Activated CD4-positive, CD25-positive, alpha-beta regulatory T cell (primary cell): ENCODE measurements around the gene RGS19.

ENCODE experiments used
- DNase-seq, 4 experiments: peaks; one replicate each; lab custom pipeline; 2025; lab: John Stamatoyannopoulos, UW

Gene RGS19

GRCh38 chr20:64048402-64049044 is 30.8 kb downstream of the RGS19 start:
- DNase-seq: no peak

DNA sequence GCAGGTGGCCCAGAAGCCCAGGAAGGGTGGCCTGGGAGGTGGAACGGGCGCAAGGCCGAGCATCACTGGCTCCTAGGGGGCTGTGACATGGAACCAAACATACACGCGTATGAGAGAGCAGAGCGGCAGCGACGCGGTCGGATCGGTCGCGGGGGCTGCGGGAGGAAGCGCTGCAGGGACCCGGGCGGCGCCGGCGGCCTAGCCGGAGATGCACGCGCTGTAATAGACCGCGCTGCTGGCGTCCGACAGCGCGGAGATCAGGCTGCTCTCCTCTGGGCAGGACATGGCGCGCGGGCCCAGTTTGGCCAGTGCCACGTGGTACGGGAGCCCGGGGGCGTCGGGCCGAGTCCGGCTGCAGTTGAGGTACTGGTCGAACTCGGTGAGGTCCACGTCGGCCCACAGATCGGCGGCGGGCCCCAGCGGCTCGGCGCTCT is 31.3 kb downstream of the RGS19 start:
- no peak for DNase-seq

GRCh38 chr20:64047046-64047389 is 32.3 kb downstream of the RGS19 start:
- DNase-seq: no peak

DNA sequence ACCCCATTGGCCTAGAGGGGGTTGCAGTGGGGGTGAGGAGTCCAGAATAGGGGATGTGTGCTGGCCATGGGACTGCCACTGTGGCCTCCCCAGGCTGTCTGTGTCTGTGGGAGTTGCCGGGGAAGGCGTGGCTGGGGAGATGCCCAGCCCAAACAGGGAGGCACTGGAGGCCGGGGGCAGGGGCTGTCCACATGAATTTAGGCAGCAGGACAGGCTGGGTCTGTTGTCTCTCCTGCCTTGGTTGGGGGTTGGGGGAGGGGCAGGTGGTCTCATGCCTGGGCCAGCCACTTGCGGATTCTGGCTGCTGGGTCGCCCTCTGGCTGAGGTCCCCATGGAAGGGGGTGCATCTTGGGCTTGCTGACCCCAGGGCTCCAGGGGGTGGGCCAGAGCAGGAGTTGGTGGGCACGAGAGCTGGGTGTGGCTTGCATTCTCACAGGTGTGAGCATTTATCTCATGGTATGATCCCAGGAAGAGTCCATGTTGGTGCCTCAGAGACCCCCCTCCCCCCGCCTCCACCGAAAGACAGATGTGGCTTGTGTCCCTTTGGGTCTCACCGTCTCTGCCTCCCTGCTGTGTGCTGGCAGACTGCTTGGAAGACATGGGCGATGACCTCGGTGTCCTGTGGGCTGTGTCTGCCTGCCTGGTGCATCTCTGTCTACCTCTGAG is 33.8 kb downstream of the RGS19 start:
- DNase-seq: no peak

DNA sequence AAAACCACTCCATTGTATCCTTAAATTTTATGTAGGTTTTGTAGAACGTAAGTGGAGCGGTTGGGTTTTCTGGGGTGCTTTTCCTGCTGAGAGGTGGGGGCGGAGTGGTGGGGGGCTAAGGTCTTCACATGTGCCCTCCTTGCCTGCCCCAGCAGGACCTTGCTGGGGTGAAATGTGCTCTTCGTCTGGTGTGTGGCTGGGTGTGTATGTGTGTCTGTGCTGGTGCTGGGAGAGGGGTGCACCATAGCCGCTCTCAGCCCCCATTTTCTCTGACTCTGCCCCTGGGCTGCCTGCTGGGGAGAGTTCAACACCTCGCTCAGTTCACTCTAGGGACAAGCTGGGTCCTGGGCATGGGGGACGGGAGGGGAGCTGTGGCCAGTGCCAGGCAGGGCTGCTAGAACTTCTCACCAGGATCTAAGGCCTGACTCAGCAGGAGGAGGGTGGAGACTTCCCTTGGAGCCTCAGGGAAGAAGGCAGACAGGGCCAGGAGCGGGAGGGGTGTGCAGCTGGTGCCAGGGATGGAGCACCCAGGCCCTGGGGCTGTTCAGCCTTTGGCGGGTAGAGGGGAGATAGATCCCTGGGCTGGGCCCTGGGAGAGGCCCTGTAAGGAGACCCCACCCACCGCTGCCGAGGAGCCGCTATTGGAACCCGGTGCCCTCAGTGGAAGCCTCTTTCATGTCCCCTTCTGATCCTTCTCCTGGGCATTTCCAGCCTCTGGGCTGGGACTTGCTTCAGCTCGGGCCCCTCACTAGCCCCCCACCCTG is 34.7 kb downstream of the RGS19 start:
- no peak for DNase-seq

- DNase-seq: no peak
Measured at GRCh38 chr20:64043768-64044167, 35.5 kb downstream of the RGS19 start.

GRCh38 chr20:64042054-64042781 is 37.1 kb downstream of the RGS19 start:
- DNase-seq: no peak

- DNase-seq: no peak
Measured at GRCh38 chr20:64041781-64042053, 37.6 kb downstream of the RGS19 start.

GRCh38 chr20:64041040-64041780 is 38.1 kb downstream of the RGS19 start:
- DNase-seq: no peak

DNA sequence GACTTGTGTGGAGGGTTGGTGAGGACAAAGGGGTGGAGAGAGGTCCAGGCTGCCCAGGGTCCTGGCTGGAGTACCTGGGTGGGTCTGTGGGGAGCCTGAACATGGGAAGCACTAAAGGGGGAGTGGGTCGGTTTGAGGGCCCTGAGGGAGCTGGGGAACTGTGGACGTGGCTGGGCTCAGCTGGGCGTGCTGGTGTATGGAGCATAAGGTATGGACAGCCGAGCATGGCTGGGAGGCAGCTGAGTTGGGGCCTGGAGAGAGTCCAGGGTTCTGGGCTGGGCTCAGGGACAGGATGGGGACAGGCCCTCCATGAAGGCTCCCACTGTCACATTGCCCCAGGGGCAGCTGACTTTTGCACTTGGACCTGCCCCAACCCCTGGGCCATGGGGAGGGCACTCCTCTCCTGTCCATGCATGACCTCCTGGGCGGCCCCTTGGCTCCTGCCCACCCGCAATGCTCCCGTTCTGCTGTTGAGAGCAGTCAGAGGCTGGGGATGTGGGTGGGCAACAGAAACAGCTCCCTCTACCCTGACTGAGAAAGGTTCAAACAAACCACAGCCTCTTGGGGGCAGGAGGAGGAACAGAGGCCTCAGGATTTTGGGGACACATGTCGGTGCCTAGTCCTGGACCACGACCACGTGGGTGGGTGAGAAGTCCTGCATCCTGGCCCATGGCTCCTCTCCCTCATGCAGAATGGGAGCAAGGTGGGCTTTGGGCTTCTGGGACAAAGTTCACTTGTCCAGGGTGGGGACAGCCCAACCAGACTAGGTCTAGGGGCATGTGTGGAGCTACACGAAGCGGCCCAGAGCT is 38.9 kb downstream of the RGS19 start:
- no peak for DNase-seq

DNA sequence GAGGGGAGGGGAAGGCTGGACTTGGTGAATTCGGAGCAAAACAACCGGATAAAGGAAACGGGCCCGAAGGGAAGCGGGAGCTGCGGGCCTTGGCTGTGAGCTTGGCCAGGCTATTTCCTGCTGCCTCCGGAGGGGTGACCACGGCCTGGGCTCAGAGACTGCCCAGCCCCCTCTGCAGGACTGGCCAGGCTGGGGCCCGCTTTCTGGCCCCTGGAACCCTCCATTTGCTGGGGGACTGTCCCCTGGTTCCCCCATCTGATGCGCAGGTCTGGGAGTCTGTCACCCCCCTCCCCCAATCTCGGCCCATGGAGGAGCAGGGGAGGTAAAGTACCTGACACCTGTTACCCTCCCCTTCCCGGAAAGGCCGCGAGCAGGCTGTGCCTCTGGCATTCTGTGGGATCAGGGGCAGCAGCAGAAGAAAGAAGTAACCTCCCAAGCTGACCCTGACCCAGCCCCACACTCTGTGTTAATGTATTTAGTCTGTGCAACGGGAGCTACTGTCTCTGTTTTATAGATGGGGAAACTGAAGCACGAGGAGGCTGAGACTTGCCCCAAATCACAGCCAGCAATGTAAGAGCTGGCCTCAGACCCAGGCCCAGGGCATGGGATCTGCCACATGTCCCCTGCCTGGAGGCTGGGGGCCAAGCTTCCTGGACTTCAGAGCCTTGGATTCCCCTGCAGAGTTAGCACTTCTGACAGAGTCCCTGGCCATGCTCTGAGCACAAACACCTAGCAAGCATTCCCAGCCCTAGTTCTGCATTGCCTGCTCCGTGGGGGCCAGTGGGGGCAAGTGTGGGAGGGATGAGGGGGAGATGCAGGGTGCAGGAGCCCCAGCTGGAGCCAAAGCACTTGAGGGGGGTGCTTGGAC is 39.8 kb downstream of the RGS19 start:
- DNase-seq: no peak

- DNase-seq: peak; percentile 51 to 76 (median 67)
Measured at GRCh38 chr20:64038565-64039292, 40.6 kb downstream of the RGS19 start.

DNA sequence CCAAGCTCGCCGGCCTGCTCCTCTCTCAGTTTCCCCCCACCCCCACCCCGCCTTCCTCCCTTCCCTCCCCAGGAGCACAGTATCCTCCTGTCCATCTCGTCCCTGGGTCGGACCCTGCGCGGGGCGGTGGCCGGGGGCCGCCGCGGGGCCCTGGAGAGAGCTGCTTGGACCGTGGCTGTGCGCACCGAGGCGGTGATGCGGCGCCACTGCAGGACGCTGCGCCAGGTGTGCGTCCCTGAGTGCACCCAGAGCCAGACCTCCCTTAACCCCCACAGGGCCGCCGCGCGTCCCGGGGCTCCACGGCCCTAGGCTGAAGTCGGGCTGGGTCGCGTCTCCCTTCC is 41.1 kb downstream of the RGS19 start:
- DNase-seq: no peak

GRCh38 chr20:64037498-64038213 is 41.7 kb downstream of the RGS19 start:
- no peak for DNase-seq

DNA sequence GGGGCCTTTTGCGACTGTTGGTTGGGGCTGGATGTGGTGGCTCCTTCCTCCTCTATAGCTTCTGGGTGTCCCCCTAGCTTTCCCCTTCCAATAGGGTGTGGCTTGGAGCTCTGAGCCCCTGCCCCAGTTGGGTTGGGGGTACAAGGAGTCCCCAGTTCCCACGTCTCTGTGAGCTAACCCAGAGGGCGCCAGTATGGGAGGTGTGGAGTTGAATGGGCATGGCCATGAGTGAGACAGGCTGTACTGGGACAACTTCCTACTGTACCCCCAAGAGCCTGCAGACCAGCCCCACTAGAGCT is 42.2 kb downstream of the RGS19 start:
- no peak for DNase-seq

GRCh38 chr20:64036346-64037198 is 42.7 kb downstream of the RGS19 start:
- DNase-seq: no peak

DNA sequence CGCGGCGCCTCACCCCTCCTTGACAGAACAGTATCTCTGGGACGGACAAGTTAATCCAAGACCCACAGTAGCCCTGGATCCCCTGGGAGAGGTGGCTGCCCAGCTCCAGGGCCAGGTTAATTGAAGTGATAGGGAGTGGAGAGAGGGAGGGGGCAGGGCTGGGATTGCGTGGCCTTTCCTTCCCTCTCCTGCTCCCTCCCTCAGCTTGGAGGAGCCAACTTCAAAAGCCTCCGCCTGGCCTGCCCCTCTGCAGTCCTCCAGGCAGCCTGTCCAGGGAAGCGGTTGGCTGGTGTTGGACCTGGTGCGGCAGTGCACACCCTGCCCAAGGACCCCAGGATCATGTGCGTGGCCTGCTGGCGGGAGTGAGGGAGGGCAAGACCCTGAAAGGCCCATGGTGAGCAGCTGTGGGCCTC is 43.4 kb downstream of the RGS19 start, which contains the start of gene C20orf204:
TSS of gene C20orf204 (plus strand) at position 250 of the 413 bp plus-strand sequence. CDS start at position 392, 142 bp downstream.
- DNase-seq: no peak
